ENCODE measurements around the gene TBC1D22B.

DNA sequence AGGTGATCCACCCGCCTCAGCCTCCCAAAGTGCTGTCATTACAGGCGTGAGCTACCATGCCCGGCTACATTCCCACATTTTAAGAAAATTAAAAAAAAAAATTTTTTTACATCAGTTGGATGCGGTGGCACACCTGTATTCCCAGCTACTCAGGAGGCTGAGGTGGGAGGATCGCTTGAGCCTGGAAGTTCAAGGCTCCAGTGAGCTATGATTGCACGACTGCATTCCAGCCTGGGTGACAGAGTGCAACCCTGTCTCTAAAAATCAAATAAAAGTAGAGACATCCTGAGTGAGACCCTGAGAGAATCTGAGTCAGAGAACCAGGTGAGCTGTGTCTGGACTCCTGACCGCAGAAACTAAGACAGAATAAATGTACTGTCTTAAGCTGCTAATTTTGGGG is 48.8 kb upstream of the TBC1D22B start:
- TF ChIP-seq POLR2A (IDR thresholded peaks at IDR 0.05): no peak
- TF ChIP-seq POLR2AphosphoS5 (IDR thresholded peaks at IDR 0.05): no peak
- no peak for TF ChIP-seq CTCF (IDR thresholded peaks at IDR 0.05)
